Measurements from ENCODE around the gene PLA2G4F.

Gene PLA2G4F

GRCh38 chr15:42194513-42194912 is 38.1 kb upstream of the PLA2G4F start:
- H3K27ac ChIP-seq = no peak overlapping the region

GRCh38 chr15:42193383-42193782 is 36.9 kb upstream of the PLA2G4F start:
- no peak for TF ChIP-seq CTCF (IDR thresholded peaks at IDR 0.05)
- no peak for DNase-seq (ENCODE audit: low spot score)

More at GRCh38 chr15:42194513-42194912, 38.1 kb upstream of the PLA2G4F start:
- no peak for DNase-seq (ENCODE audit: low spot score)
- no peak for TF ChIP-seq CTCF (IDR thresholded peaks at IDR 0.05)
- H3K4me3 ChIP-seq = no peak overlapping the region

GRCh38 chr15:42191610-42192346 is 35.3 kb upstream of the PLA2G4F start:
- no peak for DNase-seq (ENCODE audit: low spot score)
- no peak overlapping the region for H3K4me3 ChIP-seq
- no peak overlapping the region for H3K27ac ChIP-seq
- no peak for TF ChIP-seq CTCF (IDR thresholded peaks at IDR 0.05)

More at GRCh38 chr15:42193383-42193782, 36.9 kb upstream of the PLA2G4F start:
- Histone ChIP-seq H3K27ac (no peak overlapping the region), H3K4me3 (no peak overlapping the region)

- DNase-seq (ENCODE audit: low spot score) = no peak
- TF ChIP-seq CTCF (IDR thresholded peaks at IDR 0.05) = no peak
- H3K27ac ChIP-seq = no peak overlapping the region
- H3K4me3 ChIP-seq = no peak overlapping the region
Measured at GRCh38 chr15:42190370-42190769, 33.9 kb upstream of the PLA2G4F start.

- no peak for TF ChIP-seq CTCF (IDR thresholded peaks at IDR 0.05)
- no peak for DNase-seq (ENCODE audit: low spot score)
- no peak overlapping the region for H3K27ac ChIP-seq
- no peak overlapping the region for H3K4me3 ChIP-seq
Measured at GRCh38 chr15:42185801-42186200, 29.4 kb upstream of the PLA2G4F start.

GRCh38 chr15:42184736-42185135 is 28.3 kb upstream of the PLA2G4F start:
- no peak for DNase-seq (ENCODE audit: low spot score)
- TF ChIP-seq CTCF (IDR thresholded peaks at IDR 0.05) = no peak
- Histone ChIP-seq H3K27ac (no peak overlapping the region), H3K4me3 (no peak overlapping the region)

- no peak for TF ChIP-seq CTCF (IDR thresholded peaks at IDR 0.05)
- no peak for DNase-seq (ENCODE audit: low spot score)
- no peak overlapping the region for H3K4me3 ChIP-seq
- H3K27ac ChIP-seq = no peak overlapping the region
Measured at GRCh38 chr15:42184296-42184695, 27.9 kb upstream of the PLA2G4F start.
